HepG2 (cell line): ENCODE results near the gene RPL36AL. TPM values are rescaled to one million over a fixed set of nuclear protein-coding genes. Genes with fewer than 3 reads are reported as not detected.

Experiments used
- AKAP8 ChIP-seq: sonication (generic); formaldehyde crosslinking; IDR thresholded peaks from 2 replicates; pipeline ENCODE4 v1.5.1; 2020; ENCODE audit warnings: mild to moderate bottlenecking, missing genetic modification reagents
- ARHGAP35 ChIP-seq: sonication (generic); formaldehyde crosslinking; IDR thresholded peaks from 2 replicates; pipeline ENCODE4 v1.9.0; 2022; ENCODE audit warnings: mild to moderate bottlenecking, inconsistent platforms, moderate library complexity, missing genetic modification reagents, borderline replicate concordance
- ARNTL ChIP-seq: sonication (generic); formaldehyde crosslinking; IDR thresholded peaks from 2 replicates; pipeline ENCODE4 v1.4.0; 2020; ENCODE audit warnings: mild to moderate bottlenecking, missing genetic modification reagents
- FIP1L1 ChIP-seq: fragments of 200-400 bp; formaldehyde crosslinking; IDR thresholded peaks from 2 replicates; pipeline ENCODE4 v1.6.1; 2018; ENCODE audit warnings: low read depth, mild to moderate bottlenecking, low read length, moderate library complexity, borderline replicate concordance; ENCODE audit not compliant: insufficient read depth
- KDM1A ChIP-seq: IDR thresholded peaks from 2 replicates; pipeline ENCODE4 v1.6.1; 2016; ENCODE audit warnings: missing compliant biosample characterization
- KMT2B ChIP-seq: IDR thresholded peaks from 2 replicates; pipeline ENCODE4 v1.6.1; 2016; ENCODE audit warnings: missing genetic modification reagents, missing compliant biosample characterization
- MLLT10 ChIP-seq: sonication (generic); formaldehyde crosslinking; IDR thresholded peaks from 2 replicates; pipeline ENCODE4 v1.4.0; 2020; ENCODE audit warnings: missing genetic modification reagents
- NKX3-1 ChIP-seq: sonication (generic); formaldehyde crosslinking; IDR thresholded peaks from 2 replicates; pipeline ENCODE4 v1.5.0; 2020; ENCODE audit warnings: missing genetic modification reagents
- SIN3B ChIP-seq: fragments of 150-350 bp; IDR thresholded peaks from 2 replicates; pipeline ENCODE4 v1.6.1; 2014; ENCODE audit warnings: low read length
- ZBTB7B ChIP-seq: sonication (generic); formaldehyde crosslinking; IDR thresholded peaks from 2 replicates; pipeline ENCODE4 v1.4.0; 2020; ENCODE audit warnings: missing genetic modification reagents
- ZFX ChIP-seq: sonication (generic); formaldehyde crosslinking; IDR thresholded peaks from 2 replicates; pipeline ENCODE4 v1.4.0; 2020; ENCODE audit warnings: mild to moderate bottlenecking, low read depth, missing genetic modification reagents, moderate library complexity
- ZNF547 ChIP-seq: sonication (generic); formaldehyde crosslinking; IDR thresholded peaks from 2 replicates; pipeline ENCODE4 v1.5.1; 2020; ENCODE audit warnings: mild to moderate bottlenecking, missing genetic modification reagents
- ZNF569 ChIP-seq: sonication (generic); formaldehyde crosslinking; IDR thresholded peaks from 2 replicates; pipeline ENCODE4 v1.5.0; 2020; ENCODE audit warnings: mild to moderate bottlenecking, missing genetic modification reagents, moderate library complexity, borderline replicate concordance
- ZNF589 ChIP-seq: sonication (generic); formaldehyde crosslinking; conservative IDR thresholded peaks from 2 replicates; pipeline ENCODE4 v1.8.0; 2022; ENCODE audit warnings: mild to moderate bottlenecking, moderate library complexity, missing genetic modification reagents
- ZNF607 ChIP-seq: sonication (generic); formaldehyde crosslinking; IDR thresholded peaks from 2 replicates; pipeline ENCODE4 v1.5.1; 2020; ENCODE audit warnings: missing genetic modification reagents, mild to moderate bottlenecking, borderline replicate concordance
- ZNF737 ChIP-seq: sonication (generic); formaldehyde crosslinking; IDR thresholded peaks from 2 replicates; pipeline ENCODE4 v1.5.0; 2020; ENCODE audit warnings: missing genetic modification reagents, mild to moderate bottlenecking, borderline replicate concordance
- ZNF761 ChIP-seq: sonication (generic); formaldehyde crosslinking; conservative IDR thresholded peaks from 2 replicates; pipeline ENCODE4 v1.4.0; 2020; ENCODE audit warnings: mild to moderate bottlenecking, missing genetic modification reagents
- ZNF776 ChIP-seq: sonication (generic); formaldehyde crosslinking; IDR thresholded peaks from 2 replicates; pipeline ENCODE4 v1.4.0; 2020; ENCODE audit warnings: mild to moderate bottlenecking, missing genetic modification reagents
- ZNF83 ChIP-seq: sonication (generic); formaldehyde crosslinking; IDR thresholded peaks from 2 replicates; pipeline ENCODE4 v1.4.0; 2020; ENCODE audit warnings: missing genetic modification reagents, mild to moderate bottlenecking, borderline replicate concordance
- polyA plus RNA-seq, 8 experiments: library from polyadenylated mRNA; depleted of rRNA in 3 of 8; stranded (reverse) in 7 of 8; unstranded in 1 of 8; fragments of >200 nt; fragmentation: Illumina TruSeq in 4 of 8; extraction: Trizol in 4 of 8; gene quantifications; 2 replicates each; pipeline versions ENCODE4 v1.2.1 to v1.2.3, GENCODE V29; 2011 to 2016; ENCODE audit warnings: low read depth in 4 of 8, missing spikeins in 1 of 8, mixed read lengths in 1 of 8; ENCODE audit not compliant: insufficient read depth in 1 of 8
- total RNA-seq, 5 experiments: library from RNA; depleted of rRNA; stranded (reverse); fragments of >200 nt; fragmentation: Illumina TruSeq; extraction: Trizol; gene quantifications; 2 replicates each; pipeline ENCODE4 v1.2.3, GENCODE V29; 2016; ENCODE audit warnings: low read depth in 1 of 5
- TF ChIP-seq, protein P1 (sequence below): sonication (generic); formaldehyde crosslinking; IDR thresholded peaks from 2 replicates; pipeline ENCODE4 v1.5.1; 2020; ENCODE audit warnings: mild to moderate bottlenecking, missing genetic modification reagents
- TF ChIP-seq, protein P2 (sequence below): sonication (generic); formaldehyde crosslinking; IDR thresholded peaks from 2 replicates; pipeline ENCODE4 v1.5.1; 2020; ENCODE audit warnings: mild to moderate bottlenecking, missing genetic modification reagents, moderate library complexity
- TF ChIP-seq, protein P3 (sequence below): sonication (generic); formaldehyde crosslinking; IDR thresholded peaks from 2 replicates; pipeline ENCODE4 v1.8.0; 2023; ENCODE audit warnings: mild to moderate bottlenecking, missing genetic modification reagents

The RPL36AL gene
- total and polyA plus RNA-seq, 2 of the 13 experiments (the other 11 are each of a cell fraction or from before 2014, with no cell fraction given): 90.0 to 294 TPM

DNA sequence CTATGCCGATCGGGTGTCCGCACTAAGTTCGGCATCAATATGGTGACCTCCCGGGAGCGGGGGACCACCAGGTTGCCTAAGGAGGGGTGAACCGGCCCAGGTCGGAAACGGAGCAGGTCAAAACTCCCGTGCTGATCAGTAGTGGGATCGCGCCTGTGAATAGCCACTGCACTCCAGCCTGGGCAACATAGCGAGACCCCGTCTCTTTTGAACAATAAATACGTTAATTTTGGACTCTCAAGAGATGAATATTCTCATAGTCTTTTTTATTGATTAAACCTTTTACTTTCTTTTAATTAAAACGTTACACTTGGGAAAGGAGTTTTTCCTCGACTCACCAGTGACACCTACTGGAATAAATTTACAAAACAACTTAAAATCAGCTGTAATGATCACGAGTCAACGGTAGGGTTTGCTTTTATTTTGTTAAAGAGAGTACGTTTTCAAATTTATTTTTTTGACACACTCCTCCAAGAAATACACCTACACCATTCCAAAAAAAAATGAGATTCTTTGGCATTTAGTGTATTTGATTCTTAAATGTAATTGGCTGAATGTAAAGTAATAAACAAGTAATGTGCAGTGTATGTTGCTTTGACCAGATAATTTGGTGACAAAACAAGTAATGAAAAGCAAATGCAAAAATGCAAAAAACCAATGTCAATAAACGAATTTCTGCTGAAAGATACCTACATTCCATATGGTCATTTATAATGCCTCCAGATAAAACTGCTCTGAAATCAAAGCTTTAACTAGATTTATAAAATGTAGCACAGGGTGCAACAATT is 33.6 kb downstream of the RPL36AL start (continued):
- TF ChIP-seq MLLT10 (CRISPR knock-in tag): no peak
- TF ChIP-seq ARHGAP35 (CRISPR knock-in tag): no peak
- no peak for TF ChIP-seq SIN3B
- TF ChIP-seq ZNF761 (CRISPR knock-in tag): no peak
- TF ChIP-seq AKAP8: no peak
- no peak for TF ChIP-seq KMT2B (CRISPR knock-in tag)
- TF ChIP-seq ZNF83 (CRISPR knock-in tag): no peak
- TF ChIP-seq, protein P1, sequence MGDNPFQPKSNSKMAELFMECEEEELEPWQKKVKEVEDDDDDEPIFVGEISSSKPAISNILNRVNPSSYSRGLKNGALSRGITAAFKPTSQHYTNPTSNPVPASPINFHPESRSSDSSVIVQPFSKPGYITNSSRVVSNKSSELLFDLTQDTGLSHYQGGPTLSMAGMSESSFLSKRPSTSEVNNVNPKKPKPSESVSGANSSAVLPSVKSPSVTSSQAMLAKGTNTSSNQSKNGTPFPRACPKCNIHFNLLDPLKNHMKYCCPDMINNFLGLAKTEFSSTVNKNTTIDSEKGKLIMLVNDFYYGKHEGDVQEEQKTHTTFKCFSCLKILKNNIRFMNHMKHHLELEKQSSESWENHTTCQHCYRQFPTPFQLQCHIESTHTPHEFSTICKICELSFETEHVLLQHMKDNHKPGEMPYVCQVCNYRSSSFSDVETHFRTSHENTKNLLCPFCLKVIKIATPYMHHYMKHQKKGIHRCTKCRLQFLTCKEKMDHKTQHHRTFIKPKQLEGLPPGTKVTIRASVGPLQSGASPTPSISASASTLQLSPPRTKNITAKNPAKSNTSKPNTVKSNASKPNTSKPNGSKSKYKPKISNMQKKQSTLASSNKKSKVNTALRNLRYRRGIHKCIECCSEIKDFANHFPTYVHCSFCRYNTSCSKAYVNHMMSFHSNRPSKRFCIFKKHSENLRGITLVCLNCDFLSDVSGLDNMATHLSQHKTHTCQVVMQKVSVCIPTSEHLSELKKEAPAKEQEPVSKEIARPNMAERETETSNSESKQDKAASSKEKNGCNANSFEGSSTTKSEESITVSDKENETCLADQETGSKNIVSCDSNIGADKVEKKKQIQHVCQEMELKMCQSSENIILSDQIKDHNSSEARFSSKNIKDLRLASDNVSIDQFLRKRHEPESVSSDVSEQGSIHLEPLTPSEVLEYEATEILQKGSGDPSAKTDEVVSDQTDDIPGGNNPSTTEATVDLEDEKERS (CRISPR knock-in tag): peak; percentile 46; the same call in 1 of the 2 replicates
- TF ChIP-seq, protein P2, sequence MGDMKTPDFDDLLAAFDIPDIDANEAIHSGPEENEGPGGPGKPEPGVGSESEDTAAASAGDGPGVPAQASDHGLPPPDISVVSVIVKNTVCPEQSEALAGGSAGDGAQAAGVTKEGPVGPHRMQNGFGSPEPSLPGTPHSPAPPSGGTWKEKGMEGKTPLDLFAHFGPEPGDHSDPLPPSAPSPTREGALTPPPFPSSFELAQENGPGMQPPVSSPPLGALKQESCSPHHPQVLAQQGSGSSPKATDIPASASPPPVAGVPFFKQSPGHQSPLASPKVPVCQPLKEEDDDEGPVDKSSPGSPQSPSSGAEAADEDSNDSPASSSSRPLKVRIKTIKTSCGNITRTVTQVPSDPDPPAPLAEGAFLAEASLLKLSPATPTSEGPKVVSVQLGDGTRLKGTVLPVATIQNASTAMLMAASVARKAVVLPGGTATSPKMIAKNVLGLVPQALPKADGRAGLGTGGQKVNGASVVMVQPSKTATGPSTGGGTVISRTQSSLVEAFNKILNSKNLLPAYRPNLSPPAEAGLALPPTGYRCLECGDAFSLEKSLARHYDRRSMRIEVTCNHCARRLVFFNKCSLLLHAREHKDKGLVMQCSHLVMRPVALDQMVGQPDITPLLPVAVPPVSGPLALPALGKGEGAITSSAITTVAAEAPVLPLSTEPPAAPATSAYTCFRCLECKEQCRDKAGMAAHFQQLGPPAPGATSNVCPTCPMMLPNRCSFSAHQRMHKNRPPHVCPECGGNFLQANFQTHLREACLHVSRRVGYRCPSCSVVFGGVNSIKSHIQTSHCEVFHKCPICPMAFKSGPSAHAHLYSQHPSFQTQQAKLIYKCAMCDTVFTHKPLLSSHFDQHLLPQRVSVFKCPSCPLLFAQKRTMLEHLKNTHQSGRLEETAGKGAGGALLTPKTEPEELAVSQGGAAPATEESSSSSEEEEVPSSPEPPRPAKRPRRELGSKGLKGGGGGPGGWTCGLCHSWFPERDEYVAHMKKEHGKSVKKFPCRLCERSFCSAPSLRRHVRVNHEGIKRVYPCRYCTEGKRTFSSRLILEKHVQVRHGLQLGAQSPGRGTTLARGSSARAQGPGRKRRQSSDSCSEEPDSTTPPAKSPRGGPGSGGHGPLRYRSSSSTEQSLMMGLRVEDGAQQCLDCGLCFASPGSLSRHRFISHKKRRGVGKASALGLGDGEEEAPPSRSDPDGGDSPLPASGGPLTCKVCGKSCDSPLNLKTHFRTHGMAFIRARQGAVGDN (CRISPR knock-in tag): no peak
- no peak for TF ChIP-seq NKX3-1 (CRISPR knock-in tag)
- peak; percentile 31; the same call in 1 of the 2 replicates for TF ChIP-seq KDM1A (CRISPR knock-in tag)
- no peak for TF ChIP-seq ZNF737 (CRISPR knock-in tag)
- no peak for TF ChIP-seq ZFX (CRISPR knock-in tag)
- TF ChIP-seq FIP1L1: no peak
- no peak for TF ChIP-seq ZNF547
- no peak for TF ChIP-seq ZNF776 (CRISPR knock-in tag)
- TF ChIP-seq ZNF569 (CRISPR knock-in tag): 0 out of 2 replicates have a peak, but pooled peaks have one; percentile 33
- peak; percentile 58; the same call in 1 of the 2 replicates for TF ChIP-seq ZBTB7B (CRISPR knock-in tag)
- no peak for TF ChIP-seq ZNF607 (CRISPR knock-in tag)
- TF ChIP-seq ZNF589 (CRISPR knock-in tag): no peak
- no peak for TF ChIP-seq ARNTL
- TF ChIP-seq, protein P3, sequence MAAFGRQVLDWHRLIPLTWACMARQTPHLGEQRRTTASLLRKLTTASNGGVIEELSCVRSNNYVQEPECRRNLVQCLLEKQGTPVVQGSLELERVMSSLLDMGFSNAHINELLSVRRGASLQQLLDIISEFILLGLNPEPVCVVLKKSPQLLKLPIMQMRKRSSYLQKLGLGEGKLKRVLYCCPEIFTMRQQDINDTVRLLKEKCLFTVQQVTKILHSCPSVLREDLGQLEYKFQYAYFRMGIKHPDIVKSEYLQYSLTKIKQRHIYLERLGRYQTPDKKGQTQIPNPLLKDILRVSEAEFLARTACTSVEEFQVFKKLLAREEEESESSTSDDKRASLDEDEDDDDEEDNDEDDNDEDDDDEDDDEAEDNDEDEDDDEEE (CRISPR knock-in tag): no peak
